DMS153 treated with DMSO at 0.1 percent for 48 hours (cell line): ENCODE data around the gene MAP3K2.

Experiments used
- DNase-seq: peaks from one replicate; lab custom pipeline; 2025; ENCODE audit not compliant: unreplicated experiment; lab: John Stamatoyannopoulos, UW

The MAP3K2 gene

GRCh38 chr2:127384529-127384928, 3.2 kb downstream of the MAP3K2 start:
- DNase-seq = no peak

- no peak for DNase-seq
These were observed 4.9 kb downstream of the MAP3K2 start for GRCh38 chr2:127382831-127383230.

- no peak for DNase-seq
These were observed 6.0 kb downstream of the MAP3K2 start for GRCh38 chr2:127381762-127382161.

GRCh38 chr2:127379712-127380355, 7.9 kb downstream of the MAP3K2 start:
- DNase-seq = no peak

- no peak for DNase-seq
These were observed 9.1 kb downstream of the MAP3K2 start for GRCh38 chr2:127378720-127379119.

- no peak for DNase-seq
These were observed 10.5 kb downstream of the MAP3K2 start for GRCh38 chr2:127377262-127377661.

GRCh38 chr2:127376257-127376656, 11.5 kb downstream of the MAP3K2 start:
- no peak for DNase-seq

- no peak for DNase-seq
These were observed 14.3 kb downstream of the MAP3K2 start for GRCh38 chr2:127373362-127374083.

- DNase-seq = no peak
These were observed 16.7 kb downstream of the MAP3K2 start for GRCh38 chr2:127371037-127371436.

GRCh38 chr2:127370010-127370409, 17.8 kb downstream of the MAP3K2 start:
- DNase-seq = no peak

- no peak for DNase-seq
These were observed 22.5 kb downstream of the MAP3K2 start for GRCh38 chr2:127365211-127365643.

- DNase-seq = no peak
These were observed 24.8 kb downstream of the MAP3K2 start for GRCh38 chr2:127362971-127363370.

- DNase-seq = no peak
These were observed 25.6 kb downstream of the MAP3K2 start for GRCh38 chr2:127361929-127362885.

- DNase-seq = no peak
These were observed 27.5 kb downstream of the MAP3K2 start for GRCh38 chr2:127360242-127360641.

GRCh38 chr2:127359520-127359919, 28.3 kb downstream of the MAP3K2 start:
- DNase-seq = no peak

GRCh38 chr2:127358971-127359370, 28.8 kb downstream of the MAP3K2 start:
- no peak for DNase-seq

GRCh38 chr2:127358044-127358443, 29.7 kb downstream of the MAP3K2 start:
- DNase-seq = no peak

- DNase-seq = no peak
These were observed 30.2 kb downstream of the MAP3K2 start for GRCh38 chr2:127357591-127357990.

- DNase-seq = no peak
These were observed 31.2 kb downstream of the MAP3K2 start for GRCh38 chr2:127356531-127356930.

- peak; percentile 7 for DNase-seq
These were observed 32.3 kb downstream of the MAP3K2 start for GRCh38 chr2:127355407-127356008.
